ENCODE data around the gene DYDC1.

DNA sequence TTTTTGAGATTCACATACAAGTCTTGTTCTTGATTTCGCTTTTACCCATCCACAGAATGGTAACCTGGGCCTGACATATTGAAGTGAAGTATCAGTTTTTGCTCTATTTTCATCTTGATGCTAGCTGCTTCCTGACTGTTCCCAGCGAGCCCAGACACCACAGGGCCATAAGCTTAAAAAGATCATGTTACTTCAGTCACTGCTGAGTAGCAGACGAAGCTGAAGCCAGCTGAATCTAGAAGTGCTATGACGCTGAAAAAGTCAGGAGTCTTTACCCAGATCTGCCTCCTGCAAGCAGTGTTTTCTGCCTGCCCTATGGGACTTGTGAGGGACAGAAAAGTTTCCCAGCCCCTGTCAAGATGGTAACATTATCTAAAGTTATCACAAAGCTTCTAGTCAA is 49.1 kb upstream of the DYDC1 start:
- TF ChIP-seq, protein P1, sequence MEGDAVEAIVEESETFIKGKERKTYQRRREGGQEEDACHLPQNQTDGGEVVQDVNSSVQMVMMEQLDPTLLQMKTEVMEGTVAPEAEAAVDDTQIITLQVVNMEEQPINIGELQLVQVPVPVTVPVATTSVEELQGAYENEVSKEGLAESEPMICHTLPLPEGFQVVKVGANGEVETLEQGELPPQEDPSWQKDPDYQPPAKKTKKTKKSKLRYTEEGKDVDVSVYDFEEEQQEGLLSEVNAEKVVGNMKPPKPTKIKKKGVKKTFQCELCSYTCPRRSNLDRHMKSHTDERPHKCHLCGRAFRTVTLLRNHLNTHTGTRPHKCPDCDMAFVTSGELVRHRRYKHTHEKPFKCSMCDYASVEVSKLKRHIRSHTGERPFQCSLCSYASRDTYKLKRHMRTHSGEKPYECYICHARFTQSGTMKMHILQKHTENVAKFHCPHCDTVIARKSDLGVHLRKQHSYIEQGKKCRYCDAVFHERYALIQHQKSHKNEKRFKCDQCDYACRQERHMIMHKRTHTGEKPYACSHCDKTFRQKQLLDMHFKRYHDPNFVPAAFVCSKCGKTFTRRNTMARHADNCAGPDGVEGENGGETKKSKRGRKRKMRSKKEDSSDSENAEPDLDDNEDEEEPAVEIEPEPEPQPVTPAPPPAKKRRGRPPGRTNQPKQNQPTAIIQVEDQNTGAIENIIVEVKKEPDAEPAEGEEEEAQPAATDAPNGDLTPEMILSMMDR (conservative IDR thresholded peaks at IDR 0.05; ENCODE audit: low read length), result no peak
- TF ChIP-seq EZH2phosphoT487 (IDR thresholded peaks at IDR 0.05; ENCODE audit: borderline replicate concordance), result no peak

Measured in Loucy (cell line).